HG03442 (cell line): ENCODE measurements around the gene ITGB7.

Experiments used
- ATAC-seq: cut with Tn5 transposase; IDR thresholded peaks from one replicate; pipeline ENCODE4 v1.9.1; 2021; ENCODE audit warnings: mild to moderate bottlenecking, moderate library complexity; ENCODE audit not compliant: unreplicated experiment

Gene ITGB7

DNA sequence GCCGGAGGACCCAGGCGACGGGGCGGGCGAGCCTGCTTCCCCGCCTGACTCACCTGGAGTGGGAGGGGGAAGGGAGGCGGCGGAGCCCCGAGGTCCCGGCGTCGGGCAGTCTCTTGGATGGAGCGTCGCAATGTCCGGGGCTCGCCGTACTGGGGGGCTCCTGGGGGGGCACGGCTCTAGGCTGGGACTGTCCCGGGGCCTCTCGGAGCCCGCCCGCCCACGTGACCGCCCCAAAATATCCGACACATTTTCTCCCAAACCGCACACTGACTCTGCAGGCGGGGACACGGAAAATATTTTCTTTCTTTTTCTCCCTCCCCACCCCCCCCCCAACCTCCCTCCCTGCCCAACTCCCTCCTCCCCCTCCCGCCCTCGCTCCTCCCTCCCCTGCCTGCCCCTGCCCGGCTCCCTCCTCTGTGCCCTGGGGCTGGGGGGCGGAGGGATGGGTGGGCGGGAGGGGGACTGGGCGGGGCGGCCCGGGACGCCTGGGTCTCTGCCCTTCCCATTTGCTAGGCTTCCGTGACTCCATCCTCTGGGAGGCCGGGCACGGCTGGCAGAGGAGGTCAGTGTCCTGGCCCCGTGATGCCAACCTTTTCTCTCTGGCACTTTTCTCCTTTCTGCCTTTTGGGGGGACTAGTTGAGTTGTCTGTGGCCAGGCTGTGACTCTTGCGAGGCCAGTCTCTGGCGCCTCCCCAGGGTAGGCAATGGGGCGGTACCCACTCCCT, 25.0 kb upstream of the ITGB7 start, which contains the start of gene RARG:
RARG (minus strand) TSS at position 289 of the 725 bp plus-strand sequence. CDS start 4,664 bp downstream, outside the sequence.
- no peak for ATAC-seq

DNA sequence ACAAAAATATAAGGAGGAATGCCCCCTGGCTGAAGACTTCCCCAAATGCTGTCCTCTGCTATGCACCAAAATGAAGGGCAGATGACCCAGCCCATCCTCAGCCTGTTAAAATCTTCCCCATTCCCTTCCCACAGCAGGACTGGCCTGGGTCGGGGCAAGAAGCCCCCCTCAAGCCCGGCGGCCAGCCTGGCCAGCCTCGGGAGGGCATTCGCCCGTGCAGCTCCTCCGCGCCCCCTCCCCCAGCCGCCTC, 24.5 kb upstream of the ITGB7 start:
- no peak for ATAC-seq

- ATAC-seq, result no peak
Measured at GRCh38 chr12:53230108-53230845, 23.2 kb upstream of the ITGB7 start.

- no peak for ATAC-seq
Measured at GRCh38 chr12:53229454-53229853, 22.4 kb upstream of the ITGB7 start.

GRCh38 chr12:53227836-53228235, 20.8 kb upstream of the ITGB7 start:
- no peak for ATAC-seq

DNA sequence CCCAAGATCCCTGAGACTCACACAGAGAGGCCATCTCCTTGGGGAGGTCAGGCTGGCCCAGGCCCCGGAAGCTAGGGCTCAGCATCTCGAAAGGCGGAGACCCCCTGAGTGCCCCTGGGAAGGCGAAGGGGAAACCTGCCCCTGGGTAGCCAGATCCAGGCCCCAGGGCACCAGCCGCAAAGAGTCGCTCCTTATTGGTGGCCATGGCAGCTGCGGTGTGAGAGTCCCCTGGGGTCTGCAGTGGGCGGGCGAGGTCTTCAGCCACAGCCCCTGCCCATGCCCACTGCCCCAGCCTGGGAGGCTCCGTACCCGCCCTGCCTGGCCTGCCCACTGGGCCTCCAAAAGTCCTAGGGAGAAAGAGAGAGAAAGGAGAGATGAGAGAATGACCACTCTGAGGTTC, 20.3 kb upstream of the ITGB7 start:
- no peak for ATAC-seq

- ATAC-seq, result no peak
Measured at GRCh38 chr12:53226815-53227214, 19.8 kb upstream of the ITGB7 start.

- no peak for ATAC-seq
Measured at GRCh38 chr12:53225635-53226424, 18.8 kb upstream of the ITGB7 start.

GRCh38 chr12:53224897-53225634, 18.0 kb upstream of the ITGB7 start:
- no peak for ATAC-seq

DNA sequence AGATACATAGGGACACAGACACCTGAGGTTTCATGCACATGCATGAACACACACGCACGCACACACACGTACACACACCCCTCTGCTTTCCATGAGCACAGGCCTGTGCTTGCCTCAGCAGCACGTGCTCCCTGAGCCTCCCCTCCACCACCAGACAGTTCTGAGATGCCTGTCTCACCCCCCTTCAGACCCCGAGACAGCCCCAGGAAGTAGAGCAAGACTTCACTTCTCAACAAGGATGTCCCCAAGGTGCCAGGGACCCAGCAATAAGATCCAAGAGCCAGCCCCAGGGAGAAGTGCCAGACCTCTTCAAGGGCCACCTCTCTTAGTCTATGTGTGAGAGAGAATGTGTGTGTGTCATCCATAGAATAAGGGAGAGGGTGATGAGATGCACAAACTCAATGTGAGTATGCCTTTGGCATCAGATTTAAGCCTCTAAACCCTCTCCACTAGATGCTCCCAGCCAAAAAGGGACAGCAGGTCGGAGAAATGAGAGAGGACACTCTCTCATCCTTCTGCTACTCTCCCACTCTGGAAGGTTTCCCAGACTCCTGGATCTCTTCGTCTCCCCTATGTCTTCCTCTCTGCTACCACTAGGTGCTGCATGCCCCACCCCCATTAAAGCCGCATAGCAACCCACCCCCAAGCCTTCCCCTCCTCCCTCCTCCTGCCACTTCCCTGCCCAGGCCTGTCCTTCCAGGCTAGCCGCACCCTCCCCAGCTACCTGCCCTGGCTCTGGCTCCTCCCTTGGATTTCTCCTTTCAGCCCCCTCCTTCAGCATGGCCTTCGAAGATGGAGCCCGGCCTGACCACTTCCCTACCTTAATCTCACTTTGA, 17.2 kb upstream of the ITGB7 start:
- ATAC-seq, result no peak

- ATAC-seq, result no peak
Measured at GRCh38 chr12:53223389-53224060, 16.5 kb upstream of the ITGB7 start.

DNA sequence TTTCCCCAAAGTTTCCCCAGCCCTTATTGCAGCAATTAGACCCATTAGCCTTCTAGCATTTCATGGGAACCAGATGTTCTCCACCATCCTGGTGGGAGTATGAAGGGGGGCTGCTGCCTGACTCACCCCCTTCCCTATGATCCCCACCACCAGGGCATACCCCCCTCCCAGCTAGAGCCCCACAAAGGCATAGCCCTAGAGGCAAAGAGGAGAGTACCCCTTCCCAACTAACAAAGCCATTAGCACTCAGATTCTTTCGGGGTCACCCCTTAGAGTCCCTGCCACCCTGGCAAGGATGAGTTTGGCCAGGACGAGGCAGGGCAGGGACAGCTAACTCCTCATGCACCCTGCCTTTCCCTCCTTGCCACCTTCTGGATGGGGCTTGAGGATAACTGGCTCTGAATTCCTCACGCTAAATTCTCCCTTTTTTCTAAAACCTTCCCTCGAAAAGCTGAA, 15.8 kb upstream of the ITGB7 start:
- ATAC-seq, result no peak

DNA sequence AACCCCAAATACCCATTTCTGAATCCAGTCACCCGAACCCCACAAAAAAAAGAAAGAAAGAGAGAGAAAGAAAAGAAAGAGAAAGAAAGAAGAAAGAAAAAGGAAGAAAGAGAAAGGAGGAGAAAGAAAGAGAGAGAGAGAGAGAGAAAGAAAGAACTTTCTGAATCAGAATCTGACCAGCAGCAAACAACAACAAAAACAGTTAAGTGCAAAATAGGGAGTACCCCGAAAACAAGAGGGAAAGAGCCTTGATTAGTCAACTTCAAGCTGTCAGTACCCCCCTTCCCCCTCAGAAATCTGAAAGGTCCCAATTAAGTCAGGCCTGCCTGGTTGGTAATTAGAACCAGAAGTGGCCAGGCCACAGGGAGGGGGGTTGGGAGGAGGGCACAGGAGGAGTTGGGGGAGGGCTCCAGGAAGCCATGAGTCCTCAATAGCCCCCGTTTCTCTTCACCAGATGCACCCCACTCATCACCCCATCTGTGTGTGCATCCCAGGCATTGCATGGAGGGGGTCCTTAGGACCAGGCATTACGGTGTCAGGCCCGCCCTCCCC, 15.2 kb upstream of the ITGB7 start:
- no peak for ATAC-seq

DNA sequence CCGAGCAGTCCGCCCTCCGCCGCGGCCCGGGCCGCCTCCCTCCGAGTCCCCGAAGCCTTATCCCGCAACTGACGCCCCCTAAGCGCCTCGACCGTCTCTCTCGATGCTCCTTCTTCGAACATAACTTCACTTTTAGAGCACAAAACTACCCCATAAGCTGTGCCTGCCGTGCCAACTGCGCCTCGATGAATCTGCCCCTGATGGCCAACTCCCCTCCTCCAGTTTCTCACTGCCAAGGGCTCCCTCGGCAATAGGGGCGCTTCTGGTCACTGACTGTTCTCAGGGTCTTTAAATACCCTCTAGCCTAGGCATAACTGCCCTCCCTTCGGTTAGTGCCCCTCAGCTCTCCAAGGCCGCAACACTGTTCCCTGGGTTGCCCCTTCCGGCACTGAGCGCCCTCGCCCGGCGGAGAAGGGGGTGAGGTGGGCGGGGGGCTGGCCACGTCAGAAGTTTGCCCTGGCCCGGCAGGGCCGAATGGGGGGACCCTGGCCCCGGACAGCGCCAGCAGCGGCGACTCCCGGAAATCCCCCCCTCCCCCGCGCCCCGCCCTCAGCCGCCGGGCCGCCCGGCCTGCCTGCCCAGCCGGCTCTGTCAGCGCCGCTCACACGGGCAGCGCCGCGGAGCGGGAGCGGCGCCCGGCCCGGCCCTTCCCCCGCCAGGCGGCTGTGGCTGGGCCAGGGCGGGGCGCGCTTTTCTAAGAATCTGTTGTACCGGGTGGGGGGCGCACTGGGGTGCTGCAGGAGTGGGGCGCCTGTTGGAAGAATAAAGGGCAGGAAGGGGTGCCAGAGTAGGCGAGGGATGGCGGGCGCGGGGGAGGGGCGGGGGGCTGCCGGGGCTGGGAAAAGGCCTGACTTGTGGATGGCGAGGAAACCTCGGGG, 14.4 kb upstream of the ITGB7 start:
- peak; percentile 18 for ATAC-seq

DNA sequence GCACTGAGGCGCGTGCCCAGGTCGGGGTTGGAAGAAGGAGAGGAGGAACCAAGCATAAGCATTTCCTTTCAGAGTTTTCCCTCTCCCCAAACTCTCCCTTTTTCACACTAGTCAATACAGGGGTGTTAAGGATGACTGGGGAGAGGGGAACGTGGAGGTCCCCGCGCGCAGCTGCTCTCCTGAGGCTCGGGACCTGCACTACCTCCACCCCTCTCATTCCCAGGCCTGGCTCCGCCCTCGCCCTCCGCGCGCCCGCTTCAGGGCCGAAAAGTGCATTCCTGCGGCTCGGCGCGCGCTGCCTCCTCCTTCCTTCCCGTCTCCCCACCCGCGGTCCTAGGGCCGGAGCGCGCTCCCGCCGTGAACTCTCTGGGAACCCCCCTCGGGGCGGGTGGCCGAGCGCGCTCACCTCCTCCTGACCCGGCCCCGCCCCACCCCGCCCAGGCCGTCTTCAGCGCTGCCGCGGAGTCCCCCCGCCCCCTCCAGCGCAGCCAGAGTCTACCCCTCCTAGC, 13.7 kb upstream of the ITGB7 start:
- peak; percentile 41 for ATAC-seq

DNA sequence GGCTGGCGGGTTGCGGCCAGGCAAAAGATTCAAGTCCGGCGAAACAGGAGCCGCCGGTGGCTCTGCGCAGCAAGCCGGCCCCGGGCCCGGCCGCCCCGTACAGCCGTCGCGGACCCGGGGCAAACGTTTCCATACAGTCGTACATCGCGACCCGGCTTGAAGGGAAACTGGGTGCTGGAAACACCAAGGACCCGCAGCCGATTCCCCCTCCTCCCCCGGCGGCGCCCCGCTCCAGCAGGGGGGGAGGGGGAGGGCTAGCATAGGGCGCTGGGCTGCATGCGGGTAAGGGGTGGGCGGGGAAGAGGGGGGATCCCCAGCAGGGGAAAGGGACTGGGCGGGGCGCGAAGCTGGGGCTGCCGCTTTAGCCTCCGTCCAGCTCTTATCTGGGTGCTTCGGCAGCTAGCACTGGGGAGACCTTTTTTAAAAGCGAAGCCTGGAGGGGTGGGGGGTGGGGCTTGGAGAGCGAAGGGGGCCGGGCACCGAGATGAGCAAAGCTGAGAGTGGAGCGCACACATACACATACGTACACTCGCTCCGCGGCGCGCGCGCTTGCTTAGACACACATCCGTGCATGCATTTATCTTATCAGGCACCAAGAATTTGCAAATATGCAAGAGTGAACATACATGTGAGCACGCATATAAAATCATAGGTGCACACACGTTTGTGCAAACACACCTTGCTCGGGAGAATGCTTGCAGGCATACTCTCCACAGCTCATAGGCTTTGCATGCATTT, 13.1 kb upstream of the ITGB7 start:
- peak; percentile 25 for ATAC-seq

GRCh38 chr12:53219292-53219955, 12.4 kb upstream of the ITGB7 start:
- peak; percentile 16 for ATAC-seq
